H1 (cell line): Measurements from ENCODE around the gene FOXP2. TPM values are rescaled to one million over a fixed set of nuclear protein-coding genes. Genes with fewer than 3 reads are reported as not detected.

Experiments used
- CTCF ChIA-PET: fragments of 300-600 bp; sonication (Branson Sonifier 250); formaldehyde crosslinking; loops from one replicate; lab custom pipeline; 2021; ENCODE audit not compliant: partially characterized antibody; lab: Charles Lee
- POLR2A ChIA-PET: fragments of 300-600 bp; sonication (Branson Sonifier 250); formaldehyde crosslinking; loops from one replicate; lab custom pipeline; 2021; ENCODE audit warnings: inconsistent platforms; ENCODE audit not compliant: partially characterized antibody; lab: Charles Lee
- DNase-seq, 2 experiments: peaks; one replicate each; pipeline versions ENCODE4 v3.0.0 to v3.0.0-alpha.2; 2010 to 2022; ENCODE audit warnings: low spot score in 2 of 2, low read depth in 1 of 2, mixed read lengths in 1 of 2
- FAIRE-seq: peaks from 2 replicates; lab custom pipeline; 2011; peaks lifted over from hg19 to GRCh38; lab: Jason Lieb, UNC
- H2AFZ ChIP-seq: 2 replicates; pipeline ENCODE4 v1.8.1; 2012; ENCODE audit warnings: low read length, inconsistent platforms
- H2AK5ac ChIP-seq: 2 replicates; pipeline ENCODE4 v1.6.1; 2013; ENCODE audit warnings: low read depth, low read length
- H2BK120ac ChIP-seq: replicated peaks from 2 replicates; pipeline ENCODE3; 2013; ENCODE audit warnings: low read depth, low read length, inconsistent platforms
- H2BK12ac ChIP-seq: 2 replicates; pipeline ENCODE4 v1.6.1; 2013; ENCODE audit warnings: low read depth, low read length
- H2BK15ac ChIP-seq: 2 replicates; pipeline ENCODE4 v1.6.1; 2013; ENCODE audit warnings: low read length
- H2BK20ac ChIP-seq: 2 replicates; pipeline ENCODE4 v1.6.1; 2013; ENCODE audit warnings: low read length
- H2BK5ac ChIP-seq: 2 replicates; pipeline ENCODE4 v1.6.1; 2013; ENCODE audit warnings: low read depth, low read length
- H3K14ac ChIP-seq: 2 replicates; pipeline ENCODE4 v1.6.1; 2013; ENCODE audit warnings: inconsistent platforms; ENCODE audit not compliant: insufficient read length
- H3K18ac ChIP-seq: 2 replicates; pipeline ENCODE4 v1.6.1; 2013; ENCODE audit warnings: low read length; ENCODE audit errors: extremely low read depth
- H3K23ac ChIP-seq: 2 replicates; pipeline ENCODE4 v1.6.1; 2013; ENCODE audit warnings: inconsistent platforms; ENCODE audit not compliant: insufficient read length
- H3K23me2 ChIP-seq: 2 replicates; pipeline ENCODE4 v1.6.1; 2013; ENCODE audit warnings: low read depth, low read length
- H3K27ac ChIP-seq: 2 replicates; pipeline ENCODE4 v1.6.1; 2011; ENCODE audit warnings: low read depth, low read length, inconsistent platforms
- H3K27me3 ChIP-seq, 4 experiments: replicated peaks in 1 of 4; 1 replicate in 1 of 4; 2 replicates in 3 of 4; pipeline versions ENCODE4 v1.6.1 to v1.8.1; 2011 to 2013; ENCODE audit warnings: low read length in 3 of 4, mild to moderate bottlenecking in 3 of 4, inconsistent platforms in 2 of 4, mixed read lengths in 2 of 4, moderate library complexity in 1 of 4; ENCODE audit not compliant: control insufficient read depth in 3 of 4, insufficient read depth in 3 of 4; ENCODE audit errors: extremely low read depth in 1 of 4
- H3K36me3 ChIP-seq, 4 experiments: 2 replicates each; pipeline versions ENCODE4 v1.6.1 to v1.8.1; 2011 to 2013; ENCODE audit warnings: mild to moderate bottlenecking in 4 of 4, low read length in 3 of 4, moderate library complexity in 2 of 4, control low read depth in 1 of 4, inconsistent platforms in 1 of 4; ENCODE audit not compliant: insufficient read depth in 4 of 4, control insufficient read depth in 2 of 4
- H3K4ac ChIP-seq: replicated peaks from 2 replicates; pipeline ENCODE3; 2013; ENCODE audit warnings: low read length, low read depth, mixed read lengths, inconsistent platforms; ENCODE audit not compliant: insufficient read length
- H3K4me1 ChIP-seq, 4 experiments: replicated peaks in 1 of 4; 1 replicate in 1 of 4; 2 replicates in 3 of 4; pipeline versions ENCODE4 v1.6.1 to v1.8.1; 2011 to 2013; ENCODE audit warnings: low read length in 3 of 4, inconsistent platforms in 2 of 4, mixed read lengths in 1 of 4; ENCODE audit not compliant: insufficient read depth in 4 of 4, control insufficient read depth in 3 of 4
- H3K4me2 ChIP-seq, 2 experiments: 2 replicates each; pipeline versions ENCODE4 v1.6.1 to v1.8.1; 2011 to 2013; ENCODE audit warnings: low read depth in 2 of 2, low read length in 2 of 2, control low read depth in 1 of 2, inconsistent platforms in 1 of 2, mild to moderate bottlenecking in 1 of 2; ENCODE audit not compliant: insufficient read depth in 1 of 2
- H3K4me3 ChIP-seq, 4 experiments: fragments of 200-600, 300-600 bp in 1 of 4; sonication (generic), shearing (Covaris generic), sonication (Bioruptor Twin) in 1 of 4; 2 replicates each; pipeline versions ENCODE4 v1.5.1 to v1.8.1; 2011 to 2016; ENCODE audit warnings: low read length in 4 of 4, low read depth in 3 of 4, control low read depth in 2 of 4, inconsistent platforms in 2 of 4, mild to moderate bottlenecking in 2 of 4, mixed read lengths in 1 of 4, moderate library complexity in 1 of 4; ENCODE audit not compliant: insufficient read depth in 2 of 4; ENCODE audit errors: extremely low read depth in 1 of 4
- H3K56ac ChIP-seq: replicated peaks from 2 replicates; pipeline ENCODE3; 2013; ENCODE audit warnings: low read depth, mild to moderate bottlenecking, mixed read lengths, low read length, inconsistent platforms; ENCODE audit not compliant: insufficient read length
- H3K79me1 ChIP-seq: 2 replicates; pipeline ENCODE4 v1.6.1; 2013; ENCODE audit warnings: low read depth, low read length, control low read depth
- H3K79me2 ChIP-seq, 2 experiments: 2 replicates each; pipeline versions ENCODE4 v1.6.1 to v1.8.1; 2012 to 2013; ENCODE audit warnings: low read length in 2 of 2, mild to moderate bottlenecking in 2 of 2, inconsistent platforms in 1 of 2; ENCODE audit not compliant: insufficient read depth in 2 of 2, control insufficient read depth in 1 of 2
- H3K9ac ChIP-seq, 4 experiments: replicated peaks in 1 of 4; 1 replicate in 1 of 4; 2 replicates in 3 of 4; pipeline versions ENCODE4 v1.6.1 to v1.8.1; 2011 to 2013; ENCODE audit warnings: low read depth in 3 of 4, low read length in 3 of 4, control low read depth in 2 of 4, mild to moderate bottlenecking in 2 of 4, moderate library complexity in 2 of 4, inconsistent platforms in 1 of 4; ENCODE audit errors: extremely low read depth in 1 of 4
- H3K9me3 ChIP-seq, 2 experiments: 2 replicates each; pipeline versions ENCODE4 v1.6.1 to v1.8.1; 2012 to 2013; ENCODE audit warnings: mild to moderate bottlenecking in 2 of 2, moderate library complexity in 2 of 2, control low read depth in 1 of 2, inconsistent platforms in 1 of 2, low read depth in 1 of 2, low read length in 1 of 2, mixed read lengths in 1 of 2; ENCODE audit not compliant: insufficient read depth in 2 of 2
- H4K20me1 ChIP-seq, 2 experiments: replicated peaks in 1 of 2; 2 replicates each; pipeline versions ENCODE3 to v1.8.1; 2011 to 2013; ENCODE audit warnings: inconsistent platforms in 2 of 2, low read length in 2 of 2, mild to moderate bottlenecking in 1 of 2; ENCODE audit not compliant: insufficient read depth in 2 of 2, control insufficient read depth in 1 of 2
- H4K5ac ChIP-seq: 2 replicates; pipeline ENCODE4 v1.6.1; 2013; ENCODE audit warnings: low read length, low read depth, mixed read lengths, inconsistent platforms; ENCODE audit not compliant: insufficient read length
- H4K8ac ChIP-seq: 2 replicates; pipeline ENCODE4 v1.8.0; 2013; ENCODE audit warnings: mild to moderate bottlenecking, moderate library complexity, low read length, inconsistent platforms; ENCODE audit not compliant: insufficient read depth; ENCODE audit errors: extremely low read depth
- H4K91ac ChIP-seq: replicated peaks from 2 replicates; pipeline ENCODE3; 2013; ENCODE audit warnings: low read length, mixed read lengths, inconsistent platforms; ENCODE audit not compliant: insufficient read length
- CEBPB ChIP-seq: IDR thresholded peaks from 2 replicates; pipeline ENCODE4 v1.6.1; 2012; ENCODE audit warnings: low read depth, low read length
- CHD1 ChIP-seq: IDR thresholded peaks from 2 replicates; pipeline ENCODE4 v1.6.1; 2012; ENCODE audit warnings: low read depth, low read length, improper control_type of control experiment
- EGR1 ChIP-seq: IDR thresholded peaks from 2 replicates; pipeline ENCODE4 v1.6.1; 2011; ENCODE audit warnings: low read depth, low read length, borderline replicate concordance
- EP300 ChIP-seq, 2 experiments: IDR thresholded peaks; 1 replicate in 1 of 2; 2 replicates in 1 of 2; pipeline ENCODE4 v1.6.1; 2011 to 2012; ENCODE audit warnings: low read depth in 2 of 2, low read length in 2 of 2, mild to moderate bottlenecking in 2 of 2, borderline replicate concordance in 1 of 2, inconsistent platforms in 1 of 2, moderate library complexity in 1 of 2
- HDAC2 ChIP-seq, 2 experiments: fragments of 300-600 bp in 1 of 2; sonication (generic) in 1 of 2; IDR thresholded peaks; 2 replicates each; pipeline ENCODE4 v1.6.1; 2011 to 2012; ENCODE audit warnings: low read depth in 2 of 2, low read length in 2 of 2, mild to moderate bottlenecking in 2 of 2, moderate library complexity in 2 of 2, borderline replicate concordance in 1 of 2, inconsistent platforms in 1 of 2
- JUN ChIP-seq: IDR thresholded peaks from 2 replicates; pipeline ENCODE4 v1.6.1; 2011; ENCODE audit warnings: low read depth, mild to moderate bottlenecking, improper control_type of control experiment, low read length
- NRF1 ChIP-seq: IDR thresholded peaks from 2 replicates; pipeline ENCODE4 v1.6.1; 2011; ENCODE audit warnings: mild to moderate bottlenecking, low read depth, low read length, improper control_type of control experiment
- POLR2A ChIP-seq, 2 experiments: IDR thresholded peaks; 1 replicate in 1 of 2; 2 replicates in 1 of 2; pipeline ENCODE4 v1.6.1; 2011; ENCODE audit warnings: low read depth in 2 of 2, low read length in 2 of 2, mild to moderate bottlenecking in 2 of 2; ENCODE audit errors: control extremely low read depth in 1 of 2
- POLR2AphosphoS5 ChIP-seq: IDR thresholded peaks from 2 replicates; pipeline ENCODE4 v1.6.1; 2011; ENCODE audit warnings: low read depth, low read length
- SAP30 ChIP-seq: fragments of 300-600 bp; sonication (generic); IDR thresholded peaks from 2 replicates; pipeline ENCODE4 v1.7.1; 2012; ENCODE audit warnings: low read length, moderate library complexity, mild to moderate bottlenecking, inconsistent platforms; ENCODE audit not compliant: insufficient read depth, insufficient replicate concordance
- TEAD4 ChIP-seq: IDR thresholded peaks from 2 replicates; pipeline ENCODE4 v1.6.1; 2012; ENCODE audit warnings: low read depth, low read length, inconsistent platforms, mixed read lengths
- WGBS, 2 experiments: shearing (Covaris generic) in 1 of 2; methylation state at CpG; one replicate each; pipeline versions ENCODE4 v1.1.6 to v1.1.7; 2013 to 2015; ENCODE audit warnings: low lambda C conversion rate in 2 of 2, mixed read lengths in 2 of 2, inconsistent platforms in 1 of 2, low coverage in 1 of 2, missing lambda C conversion rate in 1 of 2; ENCODE audit not compliant: insufficient replicate concordance in 2 of 2, insufficient coverage in 1 of 2, insufficient read length in 1 of 2; ENCODE audit errors: extremely low coverage in 1 of 2, missing lambda C conversion rate in 1 of 2; 5-methylcytosine and 5-hydroxymethylcytosine counted together
- polyA plus RNA-seq, 7 experiments: library from polyadenylated mRNA; depleted of rRNA in 3 of 7; stranded (reverse) in 5 of 7; unstranded in 2 of 7; fragments of >200 nt in 5 of 7; fragments of 200-250 nt in 2 of 7; gene quantifications; 1 replicate in 5 of 7; 2 replicates in 1 of 7; 4 replicates in 1 of 7; pipeline versions ENCODE4 v1.2.1 to v1.2.3, GENCODE V29; 2011 to 2013; ENCODE audit warnings: missing spikeins in 2 of 7, mixed read lengths in 2 of 7
- total RNA-seq: library from RNA; stranded (reverse); fragmentation: NEBNext Ultra II Directional; extraction: Animal tissue kit (Norgen Biotek cat#: 25700); gene quantifications from 2 replicates; pipeline ENCODE4 v1.2.1, GENCODE V29; 2021

Gene FOXP2
- total and polyA plus RNA-seq, 2 of the 8 experiments (the other 6 are each of a cell fraction or from before 2014, with no cell fraction given): 0.09 to 0.43 TPM

- CTCF ChIA-PET: no interaction called here
These were observed 45.0 kb downstream of the FOXP2 start for GRCh38 chr7:114459574-114459973.

More at GRCh38 chr7:114459574-114459973, 45.0 kb downstream of the FOXP2 start:
- Histone ChIP-seq H3K4me2 (no peak overlapping the region), H3K27ac (no peak overlapping the region), H3K18ac (no peak overlapping the region), H3K4me1 (no peaks in the 10 kb centered on the region), H2BK15ac (no peak overlapping the region), H3K23me2 (no peaks in the 10 kb centered on the region), H3K14ac (no peak overlapping the region), H3K4me3 (no peak overlapping the region), H2BK5ac (no peak overlapping the region), H3K79me1 (no peaks in the 10 kb centered on the region), H4K91ac (no peak overlapping the region), H3K27me3 (no peaks in the 10 kb centered on the region), H3K9me3 (no peaks in the 10 kb centered on the region), H3K56ac (no peak overlapping the region), H3K23ac (no peak overlapping the region), H2BK120ac (no peak overlapping the region), H3K36me3 (no peaks in the 10 kb centered on the region), H4K8ac (no peak overlapping the region), H4K5ac (no peak overlapping the region), H2AK5ac (no peak overlapping the region), H3K4ac (no peak overlapping the region), H2AFZ (no peak overlapping the region), H3K79me2 (no peaks in the 10 kb centered on the region), H4K20me1 (no peaks in the 10 kb centered on the region), H2BK12ac (no peak overlapping the region), H3K9ac (no peak overlapping the region), H2BK20ac (no peak overlapping the region)
- POLR2A ChIA-PET: no interaction called here
- WGBS, 2 experiments: 94% methylated on average over 12 of the region's 12 CpGs; no CpG with 5 or more reads in 1 of the 2 experiments
- DNase-seq (no peak), FAIRE-seq (no peak)
- TF ChIP-seq NRF1 (no peak), EP300 (IDR thresholded peaks at IDR 0.05; ENCODE audit: borderline replicate concordance in 1 of 2, low read depth in 2 of 2, low read length in 2 of 2) (no peak), HDAC2 (IDR thresholded peaks at IDR 0.05; ENCODE audit: borderline replicate concordance in 1 of 2, low read depth in 2 of 2, low read length in 2 of 2) (no peak), EGR1 (no peak), JUN (no peak), POLR2A (IDR thresholded peaks at IDR 0.05; ENCODE audit: control extremely low read depth in 1 of 2, low read depth in 2 of 2, low read length in 2 of 2) (no peak), CEBPB (no peak), SAP30 (no peak), TEAD4 (no peak), POLR2AphosphoS5 (no peak), CHD1 (no peak)
